HCT116 (cell line): ENCODE results near the gene PPM1M.

Experiments
- CEBPB ChIP-seq: IDR thresholded peaks from 2 replicates; pipeline ENCODE4 v1.6.1; 2012; ENCODE audit warnings: low read depth
- FOSL1 ChIP-seq: IDR thresholded peaks from 2 replicates; pipeline ENCODE4 v1.6.1; 2012; ENCODE audit warnings: low read depth
- POLR2A ChIP-seq: IDR thresholded peaks from 2 replicates; pipeline ENCODE4 v1.7.0; 2011; ENCODE audit warnings: borderline replicate concordance; ENCODE audit not compliant: insufficient read depth, insufficient read length; ENCODE audit errors: extremely low read depth
- POLR2AphosphoS5 ChIP-seq: IDR thresholded peaks from 2 replicates; pipeline ENCODE4 v1.6.1; 2011; ENCODE audit warnings: mild to moderate bottlenecking, low read depth, low read length, moderate library complexity
- SP1 ChIP-seq: IDR thresholded peaks from 2 replicates; pipeline ENCODE4 v1.6.1; 2012; ENCODE audit warnings: low read depth
- YY1 ChIP-seq: IDR thresholded peaks from 2 replicates; pipeline ENCODE4 v1.6.1; 2011; ENCODE audit warnings: low read length, low read depth, moderate library complexity, mild to moderate bottlenecking; ENCODE audit not compliant: insufficient replicate concordance; ENCODE audit errors: extremely low read depth
- ZNF274 ChIP-seq: fragments of 200-500 bp; sonication (Bioruptor generic); IDR thresholded peaks from 2 replicates; pipeline ENCODE4 v1.6.1; 2014; ENCODE audit warnings: mild to moderate bottlenecking, low read depth, low read length, inconsistent platforms
- TF ChIP-seq, protein P1 (sequence below), 3 experiments: fragments of 200-600 bp in 1 of 3; sonication (generic) in 1 of 3; IDR thresholded peaks in 2 of 3; conservative IDR thresholded peaks in 1 of 3; 2 replicates each; pipeline ENCODE4 v1.5.1; 2012 to 2017; ENCODE audit warnings: low read depth in 2 of 3, low read length in 2 of 3, antibody characterized with exemption in 1 of 3, borderline replicate concordance in 1 of 3, control low read depth in 1 of 3, mild to moderate bottlenecking in 1 of 3, mixed read lengths in 1 of 3, mixed run types in 1 of 3, moderate library complexity in 1 of 3; ENCODE audit not compliant: insufficient read depth in 1 of 3

- TF ChIP-seq YY1 (no peak), SP1 (no peak), POLR2AphosphoS5 (no peak), CEBPB (no peak), ZNF274 (no peak), FOSL1 (no peak), POLR2A (no peak)
- TF ChIP-seq, protein P1, sequence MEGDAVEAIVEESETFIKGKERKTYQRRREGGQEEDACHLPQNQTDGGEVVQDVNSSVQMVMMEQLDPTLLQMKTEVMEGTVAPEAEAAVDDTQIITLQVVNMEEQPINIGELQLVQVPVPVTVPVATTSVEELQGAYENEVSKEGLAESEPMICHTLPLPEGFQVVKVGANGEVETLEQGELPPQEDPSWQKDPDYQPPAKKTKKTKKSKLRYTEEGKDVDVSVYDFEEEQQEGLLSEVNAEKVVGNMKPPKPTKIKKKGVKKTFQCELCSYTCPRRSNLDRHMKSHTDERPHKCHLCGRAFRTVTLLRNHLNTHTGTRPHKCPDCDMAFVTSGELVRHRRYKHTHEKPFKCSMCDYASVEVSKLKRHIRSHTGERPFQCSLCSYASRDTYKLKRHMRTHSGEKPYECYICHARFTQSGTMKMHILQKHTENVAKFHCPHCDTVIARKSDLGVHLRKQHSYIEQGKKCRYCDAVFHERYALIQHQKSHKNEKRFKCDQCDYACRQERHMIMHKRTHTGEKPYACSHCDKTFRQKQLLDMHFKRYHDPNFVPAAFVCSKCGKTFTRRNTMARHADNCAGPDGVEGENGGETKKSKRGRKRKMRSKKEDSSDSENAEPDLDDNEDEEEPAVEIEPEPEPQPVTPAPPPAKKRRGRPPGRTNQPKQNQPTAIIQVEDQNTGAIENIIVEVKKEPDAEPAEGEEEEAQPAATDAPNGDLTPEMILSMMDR (IDR thresholded peaks at IDR 0.05 in 2 of 3, conservative IDR thresholded peaks at IDR 0.05 in 1 of 3; ENCODE audit: borderline replicate concordance in 1 of 3, insufficient read depth in 1 of 3, low read depth in 2 of 3, low read length in 2 of 3) = no peak
These were observed 9.0 kb downstream of the PPM1M start for GRCh38 chr3:52254608-52255007.
